Body of pancreas (tissue), 4 donors: ENCODE measurements around the gene KCNMB1. TPM values are rescaled to one million over a fixed set of nuclear protein-coding genes. Genes with fewer than 3 reads are reported as not detected.

ENCODE experiments used
- ATAC-seq: fragments of 150-250 bp; one replicate; pipeline ENCODE4 v1.9.1; 2016
- DNase-seq, 4 donors: peaks; one replicate each; pipeline ENCODE4 v3.0.0-alpha.2; 2019
- H3K27ac ChIP-seq, 4 donors: fragments of 200-600 bp; sonication (generic); 1 replicate in 3 of 4; 2 replicates in 1 of 4; pipeline versions ENCODE4 v1.5.1 to v1.6.1; 2016 to 2019; ENCODE audit warnings: mild to moderate bottlenecking in 1 of 4, mixed read lengths in 1 of 4, moderate library complexity in 1 of 4
- H3K27me3 ChIP-seq, 2 donors: fragments of 200-600 bp; sonication (generic); one replicate each; pipeline ENCODE4 v1.6.0; 2016; ENCODE audit warnings: mild to moderate bottlenecking in 1 of 2
- H3K36me3 ChIP-seq, 2 donors: fragments of 200-600 bp; sonication (generic); replicated peaks in 1 of 2; 2 replicates each; pipeline ENCODE4 v1.5.1; 2016; ENCODE audit warnings: low read depth in 2 of 2; ENCODE audit not compliant: insufficient read depth in 1 of 2
- H3K4me1 ChIP-seq: fragments of 200-600 bp; sonication (generic); one replicate; pipeline ENCODE4 v1.6.0; 2016
- H3K4me3 ChIP-seq, 2 donors: fragments of 200-600 bp; sonication (generic); 1 replicate in 1 of 2; 2 replicates in 1 of 2; pipeline ENCODE4 v1.5.1; 2016 to 2019
- H3K9me3 ChIP-seq, 3 donors: fragments of 200-600 bp; sonication (generic); 1 replicate in 2 of 3; 2 replicates in 1 of 3; pipeline ENCODE4 v1.5.1; 2016
- POLR2A ChIP-seq, 3 donors: fragments of 450-650 bp; IDR thresholded peaks; one replicate each; pipeline ENCODE4 v1.6.1; 2016; ENCODE audit warnings: antibody characterized with exemption in 3 of 3, mild to moderate bottlenecking in 2 of 3
- WGBS, 2 donors: methylation state at CpG; one replicate each; pipeline ENCODE4 v1.1.5; 2017; 5-methylcytosine and 5-hydroxymethylcytosine counted together
- intact Hi-C: fragments of 100-400 bp; cut with DNase I; formaldehyde crosslinking; loops from one replicate; pipeline ENCODE4 v1.15.1; 2023
- total RNA-seq, 2 donors: library from RNA; depleted of rRNA; stranded (reverse); fragments of >200 nt; gene quantifications; one replicate each; pipeline ENCODE4 v1.1.0, GENCODE V29; 2016
- TF ChIP-seq, protein P1 (sequence below), 7 experiments: fragments of 450-650 bp in 4 of 7; fragments of 200-600 bp in 3 of 7; sonication (generic) in 3 of 7; IDR thresholded peaks; one replicate each; pipeline ENCODE4 v1.5.1; 2016 to 2019; ENCODE audit warnings: antibody characterized with exemption in 7 of 7

Gene KCNMB1
- total RNA-seq, 2 donors from 2014 or later = 0.99 TPM; not detected in 1

DNA sequence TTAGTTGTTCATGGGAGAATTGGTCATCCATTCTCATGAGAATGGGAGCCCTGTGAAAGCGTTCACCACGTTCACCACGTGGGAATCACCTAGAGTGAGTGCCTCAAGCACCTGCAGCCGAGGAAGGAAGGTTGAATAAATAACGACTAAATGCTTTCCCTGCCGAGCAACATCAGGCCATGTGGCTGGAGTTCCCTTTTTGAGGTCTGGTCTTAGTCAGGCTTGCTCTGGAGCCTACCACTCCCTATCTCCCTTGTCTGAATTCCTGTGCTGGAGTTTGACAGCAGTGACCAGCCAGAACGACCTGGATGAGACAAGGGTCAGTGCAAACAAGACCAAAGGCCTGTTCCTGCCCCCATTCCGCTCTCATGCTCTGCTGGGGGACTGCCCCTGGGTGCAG is 28.5 kb downstream of the KCNMB1 start:
- WGBS, 2 donors = 54 to 64% methylated on average over 7 to 8 of the region's 8 CpGs
- ATAC-seq = no peak

DNA sequence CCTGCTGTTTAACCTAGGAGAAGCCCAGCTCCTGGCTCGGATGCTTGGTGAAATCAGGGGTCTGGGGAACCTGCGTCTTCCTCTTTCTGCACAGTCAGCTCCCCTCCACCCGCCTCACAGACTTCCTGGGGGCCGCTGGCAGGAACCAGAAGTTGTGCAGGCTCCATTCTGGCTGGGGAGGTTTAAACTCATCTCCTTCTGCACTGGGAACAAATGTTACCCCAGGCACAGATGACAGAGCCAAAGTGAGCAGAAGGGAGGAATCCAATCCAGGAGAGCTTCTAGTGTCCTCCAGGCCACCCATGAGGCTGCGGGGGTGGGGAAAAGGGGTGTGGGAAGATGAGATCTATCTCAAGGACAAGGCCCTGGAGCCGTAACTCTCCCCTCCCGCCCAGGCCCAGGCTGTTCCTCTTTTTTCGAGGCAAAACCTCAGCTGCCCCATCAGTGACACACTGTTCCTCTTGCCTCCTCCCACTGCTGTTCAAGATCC is 31.2 kb downstream of the KCNMB1 start:
- ATAC-seq (no peak), DNase-seq (peak in 3 of 4 donors; percentile 26 to 73 (median 41))
- Histone ChIP-seq H3K27ac (peak overlapping the region in 1 of 4 donors; percentile 43), H3K9me3 (no peaks in the 10 kb centered on the region), H3K4me1 (peaks cover 18% of the 10 kb centered on the region), H3K36me3 (no peaks in the 10 kb centered on the region), H3K4me3 (no peak overlapping the region), H3K27me3 (no peaks in the 10 kb centered on the region)
- TF ChIP-seq, protein P1, sequence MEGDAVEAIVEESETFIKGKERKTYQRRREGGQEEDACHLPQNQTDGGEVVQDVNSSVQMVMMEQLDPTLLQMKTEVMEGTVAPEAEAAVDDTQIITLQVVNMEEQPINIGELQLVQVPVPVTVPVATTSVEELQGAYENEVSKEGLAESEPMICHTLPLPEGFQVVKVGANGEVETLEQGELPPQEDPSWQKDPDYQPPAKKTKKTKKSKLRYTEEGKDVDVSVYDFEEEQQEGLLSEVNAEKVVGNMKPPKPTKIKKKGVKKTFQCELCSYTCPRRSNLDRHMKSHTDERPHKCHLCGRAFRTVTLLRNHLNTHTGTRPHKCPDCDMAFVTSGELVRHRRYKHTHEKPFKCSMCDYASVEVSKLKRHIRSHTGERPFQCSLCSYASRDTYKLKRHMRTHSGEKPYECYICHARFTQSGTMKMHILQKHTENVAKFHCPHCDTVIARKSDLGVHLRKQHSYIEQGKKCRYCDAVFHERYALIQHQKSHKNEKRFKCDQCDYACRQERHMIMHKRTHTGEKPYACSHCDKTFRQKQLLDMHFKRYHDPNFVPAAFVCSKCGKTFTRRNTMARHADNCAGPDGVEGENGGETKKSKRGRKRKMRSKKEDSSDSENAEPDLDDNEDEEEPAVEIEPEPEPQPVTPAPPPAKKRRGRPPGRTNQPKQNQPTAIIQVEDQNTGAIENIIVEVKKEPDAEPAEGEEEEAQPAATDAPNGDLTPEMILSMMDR (IDR thresholded peaks at IDR 0.05) = no peak
- no peak for TF ChIP-seq POLR2A (IDR thresholded peaks at IDR 0.05)
- intact Hi-C loops = no loop called here
- WGBS, 2 donors = 65 to 71% methylated on average over 5 to 8 of the region's 8 CpGs

More for the DNA sequence above, 28.5 kb downstream of the KCNMB1 start:
- intact Hi-C loops = no loop called here
- DNase-seq = no peak
- Histone ChIP-seq H3K27me3 (no peaks in the 10 kb centered on the region), H3K27ac (peak overlapping the region in 1 of 4 donors; percentile 69), H3K36me3 (no peaks in the 10 kb centered on the region), H3K4me3 (no peak overlapping the region), H3K4me1 (peaks cover 10% of the 10 kb centered on the region), H3K9me3 (no peaks in the 10 kb centered on the region)
- TF ChIP-seq, protein P1 (IDR thresholded peaks at IDR 0.05) = no peak
- TF ChIP-seq POLR2A (IDR thresholded peaks at IDR 0.05) = no peak

DNA sequence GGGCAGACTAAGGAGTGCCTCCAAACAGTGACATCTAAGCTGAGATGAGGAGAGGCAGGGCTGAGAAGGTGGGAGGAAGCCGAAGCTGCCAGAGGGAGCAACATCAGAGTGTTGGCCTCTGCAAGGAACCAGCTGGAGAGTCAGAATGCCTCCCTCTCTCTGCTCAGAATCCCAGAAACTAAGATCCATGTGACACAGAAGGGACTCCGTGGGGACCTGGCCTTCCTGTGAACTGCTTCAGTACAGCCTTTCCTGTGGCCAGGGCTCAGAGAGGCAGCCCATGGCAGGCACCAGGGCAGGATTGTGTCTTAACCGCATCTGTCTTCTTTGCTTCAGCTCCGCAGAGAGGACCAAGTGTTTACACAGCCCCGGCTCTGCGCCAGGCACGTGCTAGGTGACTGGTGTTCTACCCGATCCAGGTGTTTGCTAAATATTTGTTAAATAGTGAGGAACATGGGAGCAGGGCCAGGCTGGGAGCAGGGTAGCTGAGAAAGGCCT is 33.5 kb downstream of the KCNMB1 start:
- no peak for TF ChIP-seq POLR2A (IDR thresholded peaks at IDR 0.05)
- TF ChIP-seq, protein P1 (IDR thresholded peaks at IDR 0.05) = no peak
- DNase-seq (peak; percentile 57 to 87 (median 64)), ATAC-seq (peak; percentile 58)
- 11 to 29% methylated on average over 3 to 8 of the region's 8 CpGs for WGBS, 2 donors
- no peaks in the 10 kb centered on the region for H3K36me3 ChIP-seq
- H3K4me3 ChIP-seq = no peak overlapping the region
- intact Hi-C loops = no loop called here
- no peak overlapping the region for H3K27ac ChIP-seq
- H3K9me3 ChIP-seq = no peaks in the 10 kb centered on the region
- H3K27me3 ChIP-seq = no peaks in the 10 kb centered on the region
- H3K4me1 ChIP-seq = peaks cover 18% of the 10 kb centered on the region

DNA sequence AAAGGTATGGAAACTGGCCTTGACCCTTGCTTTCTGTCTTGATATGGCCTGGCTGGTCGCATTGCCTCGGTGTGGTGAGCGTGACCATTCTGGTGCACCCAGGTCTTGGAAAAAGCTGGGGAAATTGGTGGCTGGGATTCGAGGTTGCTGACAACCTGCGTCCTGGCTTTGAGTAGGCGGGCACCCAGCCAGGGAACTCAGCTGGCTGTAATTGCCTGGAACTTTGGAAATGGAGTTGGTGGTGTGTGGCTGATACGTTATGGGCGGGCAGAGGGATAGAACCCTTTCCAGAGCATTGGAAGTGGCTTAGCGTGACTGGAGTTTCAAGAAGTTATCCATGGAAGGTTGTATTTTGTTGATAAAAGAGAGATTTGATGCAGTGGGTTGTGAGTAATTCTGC is 35.2 kb downstream of the KCNMB1 start:
- intact Hi-C loops = no loop called here
- H3K9me3 ChIP-seq = no peaks in the 10 kb centered on the region
- no peak overlapping the region for H3K4me3 ChIP-seq
- peaks cover 18% of the 10 kb centered on the region for H3K4me1 ChIP-seq
- ATAC-seq = no peak
- no peaks in the 10 kb centered on the region for H3K36me3 ChIP-seq
- WGBS, 2 donors = 62 to 77% methylated on average over 9 of the region's 9 CpGs
- H3K27ac ChIP-seq = no peak overlapping the region
- H3K27me3 ChIP-seq = no peaks in the 10 kb centered on the region
- peak in 1 of 4 donors; percentile 16 for DNase-seq
- TF ChIP-seq, protein P1 (IDR thresholded peaks at IDR 0.05) = no peak
- no peak for TF ChIP-seq POLR2A (IDR thresholded peaks at IDR 0.05)
